Neural progenitor cell (in vitro differentiated cells): ENCODE data around the gene WBP1L. TPM values are rescaled to one million over a fixed set of nuclear protein-coding genes. Genes with fewer than 3 reads are reported as not detected.

Experiments
- DNase-seq: peaks from one replicate; pipeline ENCODE4 v3.0.0-alpha.2; 2016; ENCODE audit warnings: low spot score
- H2AFZ ChIP-seq: fragments of 200-600 bp; sonication (generic); replicated peaks from 2 replicates; pipeline ENCODE4 v1.6.1; 2016; ENCODE audit warnings: antibody characterized with exemption
- H3F3A ChIP-seq: fragments of 200-600 bp; sonication (generic); 2 replicates; pipeline ENCODE4 v1.6.1; 2016; ENCODE audit warnings: antibody characterized with exemption, low read depth
- H3K27ac ChIP-seq: fragments of 200-600 bp; sonication (generic); 2 replicates; pipeline ENCODE4 v1.5.1; 2016; ENCODE audit warnings: mild to moderate bottlenecking
- H3K27me3 ChIP-seq: fragments of 200-600 bp; sonication (generic); 2 replicates; pipeline ENCODE4 v1.6.1; 2016; ENCODE audit warnings: mild to moderate bottlenecking, moderate library complexity
- H3K36me3 ChIP-seq: fragments of 200-600 bp; sonication (generic); 2 replicates; pipeline ENCODE4 v1.5.1; 2016
- H3K4me1 ChIP-seq: fragments of 200-600 bp; sonication (generic); 2 replicates; pipeline ENCODE4 v1.6.1; 2016; ENCODE audit warnings: mixed run types
- H3K4me2 ChIP-seq: fragments of 200-600 bp; sonication (generic); 2 replicates; pipeline ENCODE4 v1.6.1; 2016
- H3K4me3 ChIP-seq: fragments of 200-600 bp; sonication (generic); 2 replicates; pipeline ENCODE4 v1.5.1; 2016
- H3K79me2 ChIP-seq: fragments of 200-600 bp; sonication (generic); 2 replicates; pipeline ENCODE4 v1.6.1; 2016; ENCODE audit warnings: low read depth
- H3K9ac ChIP-seq: fragments of 200-600 bp; sonication (generic); 2 replicates; pipeline ENCODE4 v1.6.1; 2016
- H3K9me3 ChIP-seq: fragments of 200-600 bp; sonication (generic); 2 replicates; pipeline ENCODE4 v1.5.1; 2016; ENCODE audit warnings: low read depth
- H4K20me1 ChIP-seq: fragments of 200-600 bp; sonication (generic); 2 replicates; pipeline ENCODE4 v1.6.1; 2016; ENCODE audit warnings: low read depth
- H3K27ac Mint-ChIP-seq: 3 replicates; pipeline ENCODE4 v1.8.0; 2021; ENCODE audit warnings: mixed read lengths
- H3K27me3 Mint-ChIP-seq: 2 replicates; pipeline ENCODE4 v1.8.0; 2022; ENCODE audit warnings: low read depth, mild to moderate bottlenecking, inconsistent platforms, moderate library complexity, mixed read lengths; ENCODE audit not compliant: insufficient read depth
- H3K36me3 Mint-ChIP-seq: 3 replicates; pipeline ENCODE4 v1.8.0; 2021; ENCODE audit warnings: mixed read lengths
- H3K4me1 Mint-ChIP-seq: 3 replicates; pipeline ENCODE4 v1.8.0; 2021; ENCODE audit warnings: mixed read lengths
- H3K4me3 Mint-ChIP-seq: 3 replicates; pipeline ENCODE4 v1.8.0; 2021; ENCODE audit warnings: mild to moderate bottlenecking, moderate library complexity, mixed read lengths
- H3K9me3 Mint-ChIP-seq: 3 replicates; pipeline ENCODE4 v1.8.0; 2020; ENCODE audit warnings: mixed read lengths
- EZH2 ChIP-seq: fragments of 200-600 bp; sonication (generic); IDR thresholded peaks from 2 replicates; pipeline ENCODE4 v1.6.1; 2017; ENCODE audit warnings: antibody characterized with exemption, mild to moderate bottlenecking, moderate library complexity
- EZH2phosphoT487 ChIP-seq: fragments of 200-600 bp; sonication (generic); IDR thresholded peaks from 2 replicates; pipeline ENCODE4 v1.6.1; 2017; ENCODE audit warnings: antibody characterized with exemption
- small RNA-seq: library from RNA; depleted of rRNA; stranded (forward); fragments of <200 nt; gene quantifications from one replicate; pipeline ENCODE3, GENCODE V24; 2015
- total RNA-seq: library from RNA; depleted of rRNA; stranded (reverse); fragments of >200 nt; gene quantifications from 2 replicates; pipeline ENCODE4 v1.2.3, GENCODE V29; 2015; ENCODE audit warnings: low replicate concordance
- TF ChIP-seq, protein P1 (sequence below): fragments of 200-600 bp; sonication (generic); IDR thresholded peaks from 2 replicates; pipeline ENCODE4 v1.5.1; 2017; ENCODE audit warnings: antibody characterized with exemption, mild to moderate bottlenecking

Gene WBP1L
- total RNA-seq, 1 donor from 2014 or later = 21.1 TPM

- peaks cover 2% of the 10 kb centered on the region for H3K27me3 Mint-ChIP-seq
- Histone ChIP-seq H3K4me2 (no peak overlapping the region), H3K27me3 (no peaks in the 10 kb centered on the region), H2AFZ (no peak overlapping the region), H3K36me3 (no peaks in the 10 kb centered on the region), H3K4me3 (no peak overlapping the region), H3F3A (peaks cover 20% of the 10 kb centered on the region), H3K79me2 (no peaks in the 10 kb centered on the region), H3K27ac (no peak overlapping the region), H3K9ac (no peak overlapping the region), H4K20me1 (no peaks in the 10 kb centered on the region), H3K9me3 (no peaks in the 10 kb centered on the region), H3K4me1 (peaks cover 15% of the 10 kb centered on the region)
- H3K9me3 Mint-ChIP-seq = no peaks in the 10 kb centered on the region
- no peak overlapping the region for H3K4me3 Mint-ChIP-seq
- no peak for TF ChIP-seq EZH2
- TF ChIP-seq, protein P1, sequence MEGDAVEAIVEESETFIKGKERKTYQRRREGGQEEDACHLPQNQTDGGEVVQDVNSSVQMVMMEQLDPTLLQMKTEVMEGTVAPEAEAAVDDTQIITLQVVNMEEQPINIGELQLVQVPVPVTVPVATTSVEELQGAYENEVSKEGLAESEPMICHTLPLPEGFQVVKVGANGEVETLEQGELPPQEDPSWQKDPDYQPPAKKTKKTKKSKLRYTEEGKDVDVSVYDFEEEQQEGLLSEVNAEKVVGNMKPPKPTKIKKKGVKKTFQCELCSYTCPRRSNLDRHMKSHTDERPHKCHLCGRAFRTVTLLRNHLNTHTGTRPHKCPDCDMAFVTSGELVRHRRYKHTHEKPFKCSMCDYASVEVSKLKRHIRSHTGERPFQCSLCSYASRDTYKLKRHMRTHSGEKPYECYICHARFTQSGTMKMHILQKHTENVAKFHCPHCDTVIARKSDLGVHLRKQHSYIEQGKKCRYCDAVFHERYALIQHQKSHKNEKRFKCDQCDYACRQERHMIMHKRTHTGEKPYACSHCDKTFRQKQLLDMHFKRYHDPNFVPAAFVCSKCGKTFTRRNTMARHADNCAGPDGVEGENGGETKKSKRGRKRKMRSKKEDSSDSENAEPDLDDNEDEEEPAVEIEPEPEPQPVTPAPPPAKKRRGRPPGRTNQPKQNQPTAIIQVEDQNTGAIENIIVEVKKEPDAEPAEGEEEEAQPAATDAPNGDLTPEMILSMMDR = no peak
- no peak for TF ChIP-seq EZH2phosphoT487
- DNase-seq = no peak
- H3K4me1 Mint-ChIP-seq = peaks cover 16% of the 10 kb centered on the region
- H3K27ac Mint-ChIP-seq = no peak overlapping the region
- peaks cover 3% of the 10 kb centered on the region for H3K36me3 Mint-ChIP-seq
Observed at GRCh38 chr10:102865620-102866019, 121.9 kb downstream of the WBP1L start.

Small RNAs within 50 kb of the gene (small RNA-seq; reads per million reads assigned to genes)
- gene RNU6-1231P = not detected

Other genes with a start within 250 kb of the WBP1L start
- gene ACTR1A, start 241.2 kb upstream of the WBP1L start, total RNA-seq = 86.9 and 133 TPM in 2 replicates
- gene SUFU, start 240.0 kb upstream of the WBP1L start, total RNA-seq = 11.5 and 14.7 TPM in 2 replicates
- gene TRIM8, start 99.5 kb upstream of the WBP1L start, total RNA-seq = 31.4 and 33.8 TPM in 2 replicates
- 20.8 and 29.7 TPM in 2 replicates for gene ARL3, start 29.6 kb upstream of the WBP1L start, total RNA-seq
- gene SFXN2, start 29.3 kb upstream of the WBP1L start, total RNA-seq = 6.4 and 15.5 TPM in 2 replicates
- not detected in 2 replicates for gene CYP17A1, start 93.5 kb downstream of the WBP1L start, total RNA-seq
- gene BORCS7, start 110.3 kb downstream of the WBP1L start, total RNA-seq = 10.1 and 18.4 TPM in 2 replicates
- 33.3 and 40.3 TPM in 2 replicates for gene AS3MT, start 125.5 kb downstream of the WBP1L start, total RNA-seq
- 11.4 and 20.2 TPM in 2 replicates for gene CNNM2, start 174.3 kb downstream of the WBP1L start, total RNA-seq